Stimulated activated CD8-positive, alpha-beta memory T cell treated with anti-CD3 and anti-CD28 coated beads, Interleukin-12 subunit alpha, Interleukin-12 subunit beta, amount 100 ng/mL, for 4 hours (primary cell): Measurements from ENCODE around the gene ATE1.
"Not testable (repeated sequence)": the region's sequence is repeated elsewhere in the genome, so short reads cannot be mapped to it uniquely, and the experiment has no call there.

Source experiments
- DNase-seq: peaks from one replicate; pipeline ENCODE4 v3.0.0-alpha.2; 2020; ENCODE audit warnings: low read depth

Gene ATE1

GRCh38 chr10:121929585-121930267 lies 1.9 kb upstream of the ATE1 start:
- not testable (repeated sequence) for DNase-seq

- DNase-seq: no peak
Observed at GRCh38 chr10:121928528-121928884, 675 bp upstream of the ATE1 start.

DNA sequence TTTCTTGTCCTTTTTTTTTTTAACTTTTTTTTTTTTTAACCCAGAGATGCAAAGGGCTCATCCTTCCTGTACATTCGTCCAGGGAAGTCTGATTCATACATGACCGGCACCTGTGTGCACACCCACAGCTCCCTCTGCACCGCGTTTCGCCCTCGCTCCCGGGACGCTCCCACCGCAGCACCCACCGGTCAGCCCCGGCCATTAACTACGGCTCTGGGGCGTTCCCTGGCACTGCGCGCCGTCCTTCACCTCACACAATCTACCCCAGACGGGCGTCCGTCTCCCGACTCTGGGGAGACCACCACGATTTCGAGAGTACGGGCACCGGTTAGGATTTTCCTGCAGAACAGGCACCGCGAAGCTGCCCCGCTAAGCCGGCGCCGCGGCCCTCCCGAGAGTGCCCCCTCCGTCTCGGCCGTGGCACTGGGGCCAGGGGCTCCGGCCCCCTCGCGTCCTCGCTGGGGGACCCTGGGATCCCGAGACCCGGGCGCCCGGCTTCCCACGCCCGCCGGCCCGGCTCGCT lies 452 bp downstream of the ATE1 start:
- peak; percentile 11 for DNase-seq

GRCh38 chr10:121926671-121927317 lies 1.0 kb downstream of the ATE1 start:
- DNase-seq: no peak

DNA sequence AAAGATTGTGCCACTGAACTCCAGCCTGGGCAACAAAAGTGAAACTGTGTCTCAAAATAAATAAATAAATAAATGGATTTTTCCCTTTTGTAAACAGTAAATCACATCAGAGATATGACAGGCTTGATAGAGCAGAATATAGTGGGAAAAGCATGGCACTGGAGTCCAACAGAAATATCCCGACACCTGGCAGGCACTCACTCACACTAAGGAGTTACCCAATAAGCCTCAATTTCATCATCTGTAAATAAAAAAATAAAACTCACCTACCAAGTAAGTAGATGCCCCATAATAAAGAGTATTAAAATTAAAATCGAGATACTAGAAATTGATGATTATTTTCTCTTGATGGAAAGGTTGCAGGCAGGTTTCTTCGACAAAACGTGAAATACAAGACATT lies 1.7 kb downstream of the ATE1 start:
- no peak for DNase-seq

- no peak for DNase-seq
Observed at GRCh38 chr10:121921238-121921931, 6.4 kb downstream of the ATE1 start.

DNA sequence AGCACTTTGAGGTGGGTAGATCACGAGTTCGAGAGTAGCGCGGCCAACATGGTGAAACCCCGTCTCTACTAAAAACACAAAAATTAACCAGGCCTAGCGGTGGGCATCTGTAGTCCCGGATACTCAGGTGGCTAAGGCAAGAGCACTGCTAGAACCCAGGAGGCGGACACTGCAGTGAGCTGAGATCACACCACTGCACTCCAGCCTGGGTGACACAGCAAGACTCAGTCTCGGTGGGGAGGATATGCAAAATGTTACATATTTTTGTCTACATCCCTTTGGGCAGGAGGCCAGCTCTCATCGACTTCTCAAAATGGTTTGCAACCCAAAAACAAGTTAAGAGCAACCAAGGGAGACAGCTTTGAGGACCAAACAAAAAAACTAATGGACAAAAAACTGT lies 8.2 kb downstream of the ATE1 start:
- DNase-seq: no peak

GRCh38 chr10:121918800-121919199 lies 9.0 kb downstream of the ATE1 start:
- not testable (repeated sequence) for DNase-seq

- no peak for DNase-seq
Observed at GRCh38 chr10:121914661-121915060, 13.2 kb downstream of the ATE1 start.

GRCh38 chr10:121911421-121911697 lies 16.5 kb downstream of the ATE1 start:
- DNase-seq: no peak

DNA sequence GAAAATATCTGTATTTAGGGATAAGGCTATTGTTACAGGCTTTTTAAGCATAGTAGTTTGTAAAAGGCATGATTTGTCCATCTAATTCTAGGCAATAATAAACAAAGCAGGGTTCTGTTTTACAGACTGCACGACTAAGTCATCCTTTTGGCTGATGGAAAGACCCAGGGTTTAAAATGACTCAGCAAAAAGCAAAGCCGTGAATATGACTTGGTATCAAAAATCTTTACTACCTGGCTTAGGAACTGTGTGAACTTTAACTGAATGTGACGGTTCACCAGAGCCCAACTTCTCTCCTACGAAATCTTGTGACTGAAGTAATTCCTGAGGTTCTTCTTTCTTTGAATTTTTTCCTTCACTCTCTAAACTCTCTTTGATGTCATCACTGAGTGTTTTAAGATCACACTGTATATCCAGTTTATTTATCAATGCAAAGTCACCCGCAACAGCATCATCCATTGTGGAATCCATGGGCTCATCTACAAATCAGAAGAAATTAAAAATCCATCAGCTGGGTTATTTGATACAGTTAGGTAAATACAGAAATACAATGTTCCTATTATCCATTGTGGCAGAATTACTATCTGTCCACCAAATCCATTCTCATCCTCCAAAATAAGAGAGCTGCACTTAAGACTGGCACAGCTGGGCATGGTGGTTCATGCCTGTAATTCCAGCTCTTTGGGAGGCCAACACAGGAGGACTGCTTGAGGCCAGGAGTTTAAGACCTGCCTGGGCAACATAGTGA lies 17.0 kb downstream of the ATE1 start:
- DNase-seq: no peak

DNA sequence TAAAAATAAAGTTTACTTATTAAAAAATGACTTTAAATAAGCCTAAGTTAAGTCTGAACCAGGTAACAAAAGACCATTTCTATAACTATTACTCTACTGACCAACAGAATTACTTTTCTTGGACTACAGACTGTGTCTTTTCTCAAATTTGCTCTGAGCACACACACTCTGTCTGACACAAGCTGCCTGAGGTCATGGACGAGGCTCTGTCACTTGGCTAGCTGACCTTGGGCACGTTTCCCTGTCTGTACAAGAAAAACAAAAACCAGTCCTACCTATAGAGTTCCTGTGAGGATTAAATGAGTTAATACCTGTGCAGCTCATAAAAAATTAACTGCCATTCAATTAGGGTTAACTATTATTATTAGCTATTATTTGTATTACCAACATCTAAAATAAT lies 22.9 kb downstream of the ATE1 start:
- no peak for DNase-seq

DNA sequence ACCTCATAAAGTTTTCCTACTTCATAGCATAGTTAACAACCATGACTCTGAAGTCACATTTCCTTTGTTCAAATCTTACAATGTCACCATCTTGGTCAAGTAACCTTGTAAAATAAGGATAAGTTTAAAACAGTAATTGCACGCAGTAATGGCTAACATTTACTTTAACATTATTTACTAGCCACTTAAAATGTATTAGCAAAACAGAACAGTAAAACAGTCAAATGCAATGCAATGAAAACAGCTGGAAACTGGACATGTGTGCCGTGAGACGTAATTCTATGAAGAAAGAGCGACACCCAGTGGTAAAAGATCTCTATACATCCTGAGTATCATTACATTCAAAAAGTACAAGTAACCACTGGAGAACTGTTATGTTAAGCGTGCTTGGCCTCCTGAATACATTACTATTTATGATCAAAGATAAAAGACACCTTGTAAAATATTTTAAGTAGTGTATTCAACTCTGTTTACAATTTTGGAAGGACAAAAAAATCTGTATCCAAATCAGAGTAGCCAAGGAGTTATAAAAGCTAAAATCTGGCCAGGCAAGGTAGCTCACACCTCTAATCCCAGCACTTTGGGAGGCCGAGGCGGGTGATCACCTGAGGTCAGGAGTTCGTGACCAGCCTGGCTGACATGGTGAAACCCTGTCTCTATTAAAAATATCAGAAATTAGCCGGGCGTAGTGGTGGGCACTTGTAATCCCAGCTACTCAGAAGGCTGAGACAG lies 27.2 kb downstream of the ATE1 start:
- no peak for DNase-seq

DNA sequence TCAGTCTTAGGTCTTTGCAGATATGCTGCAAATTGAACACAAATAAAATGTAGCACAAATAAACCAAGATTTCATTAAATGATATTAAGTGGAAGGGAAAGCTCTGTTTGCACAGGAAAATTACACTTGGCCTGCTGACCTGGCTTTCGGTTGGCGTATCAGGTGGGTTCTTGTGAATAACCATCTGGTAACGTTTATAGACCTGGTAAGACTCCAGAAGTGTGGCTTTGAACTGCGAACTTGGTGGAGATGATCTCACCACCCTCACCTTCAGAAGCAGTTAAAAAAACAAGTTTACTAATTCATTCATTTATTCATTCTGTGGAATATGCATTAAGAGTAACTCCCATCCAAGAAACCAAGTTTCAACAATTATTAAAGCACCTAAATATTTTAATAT lies 28.1 kb downstream of the ATE1 start:
- DNase-seq: no peak

DNA sequence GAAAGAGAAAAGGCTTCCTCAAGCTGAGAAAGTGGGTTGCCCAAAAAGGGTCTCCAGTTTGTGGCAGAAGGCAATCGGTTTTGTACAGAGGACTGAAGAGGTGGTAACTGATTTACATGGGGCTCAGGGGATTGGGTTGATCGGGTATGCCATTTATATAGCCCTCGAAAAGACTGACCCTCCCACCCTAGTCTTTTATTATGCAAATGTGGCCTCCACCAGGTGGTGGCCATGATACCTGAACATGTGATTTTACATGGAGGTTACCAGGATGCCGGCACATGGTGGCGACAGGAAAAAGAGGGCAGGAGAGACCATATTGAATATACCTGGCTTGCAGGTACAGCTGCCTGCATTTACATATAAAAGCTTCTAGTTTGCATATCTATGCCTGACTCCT lies 36.7 kb downstream of the ATE1 start:
- no peak for DNase-seq

GRCh38 chr10:121889212-121889611 lies 38.6 kb downstream of the ATE1 start:
- no peak for DNase-seq

GRCh38 chr10:121886997-121887622 lies 40.7 kb downstream of the ATE1 start:
- DNase-seq: no peak

- no peak for DNase-seq
Observed at GRCh38 chr10:121886181-121886580, 41.6 kb downstream of the ATE1 start.

GRCh38 chr10:121880895-121881294 lies 46.9 kb downstream of the ATE1 start:
- DNase-seq: no peak

GRCh38 chr10:121879476-121879875 lies 48.4 kb downstream of the ATE1 start:
- no peak for DNase-seq

- DNase-seq: no peak
Observed at GRCh38 chr10:121873236-121873635, 54.6 kb downstream of the ATE1 start.

DNA sequence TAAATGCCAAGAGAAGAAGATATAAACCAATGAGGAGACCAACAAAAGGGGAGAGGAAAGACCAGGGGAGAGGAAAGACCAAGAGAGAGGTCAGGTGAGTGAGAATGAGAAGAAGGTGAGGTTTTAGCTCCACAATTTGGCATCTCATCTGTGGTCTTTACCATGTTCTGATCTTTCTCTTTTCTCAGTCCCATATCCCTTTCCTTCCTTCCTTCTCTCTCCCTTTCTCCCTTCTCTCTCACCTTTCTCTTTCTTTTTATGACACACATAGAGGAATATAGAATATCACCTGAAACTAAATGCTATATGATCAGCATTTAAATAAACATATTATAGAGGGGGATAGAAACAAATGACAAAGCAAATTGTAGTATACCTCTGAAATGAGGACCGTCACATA lies 57.4 kb downstream of the ATE1 start:
- no peak for DNase-seq
